DMS114 treated with DMSO at 0.1 percent for 48 hours (cell line): ENCODE measurements around the gene IFNA4.
"Not testable (repeated sequence)": the region's sequence is repeated elsewhere in the genome, so short reads cannot be mapped to it uniquely, and the experiment has no call there.

Experiments used
- DNase-seq: peaks from one replicate; lab custom pipeline; 2025; ENCODE audit not compliant: unreplicated experiment; lab: John Stamatoyannopoulos, UW

IFNA4 gene

DNA sequence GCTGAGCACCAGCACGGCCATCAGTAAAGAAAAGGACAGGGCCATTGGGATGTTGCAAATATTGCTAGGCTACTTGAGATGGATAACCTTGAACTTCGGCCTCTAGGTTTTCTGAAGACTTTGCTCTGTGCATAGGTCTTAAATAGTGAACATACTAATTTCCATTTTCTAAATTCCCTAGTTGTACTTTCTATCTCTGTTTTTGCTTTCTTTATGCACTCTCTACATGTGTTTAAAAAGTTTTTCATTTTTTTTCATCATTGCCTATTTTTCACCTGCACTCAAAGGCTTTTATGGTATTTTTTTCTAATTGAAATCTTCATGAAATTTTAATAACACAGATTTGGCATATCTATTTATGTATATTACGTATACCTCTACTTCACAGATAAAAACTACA, at the start of gene IFNA4:
Gene IFNA4, minus strand, starts transcription at position 101 of the 400 bp plus-strand sequence. Its CDS starts 56 bp downstream, at position 45.
- not testable (repeated sequence) for DNase-seq

GRCh38 chr9:21236360-21236714, 49.0 kb upstream of the IFNA4 start:
- DNase-seq, result not testable (repeated sequence)

DNA sequence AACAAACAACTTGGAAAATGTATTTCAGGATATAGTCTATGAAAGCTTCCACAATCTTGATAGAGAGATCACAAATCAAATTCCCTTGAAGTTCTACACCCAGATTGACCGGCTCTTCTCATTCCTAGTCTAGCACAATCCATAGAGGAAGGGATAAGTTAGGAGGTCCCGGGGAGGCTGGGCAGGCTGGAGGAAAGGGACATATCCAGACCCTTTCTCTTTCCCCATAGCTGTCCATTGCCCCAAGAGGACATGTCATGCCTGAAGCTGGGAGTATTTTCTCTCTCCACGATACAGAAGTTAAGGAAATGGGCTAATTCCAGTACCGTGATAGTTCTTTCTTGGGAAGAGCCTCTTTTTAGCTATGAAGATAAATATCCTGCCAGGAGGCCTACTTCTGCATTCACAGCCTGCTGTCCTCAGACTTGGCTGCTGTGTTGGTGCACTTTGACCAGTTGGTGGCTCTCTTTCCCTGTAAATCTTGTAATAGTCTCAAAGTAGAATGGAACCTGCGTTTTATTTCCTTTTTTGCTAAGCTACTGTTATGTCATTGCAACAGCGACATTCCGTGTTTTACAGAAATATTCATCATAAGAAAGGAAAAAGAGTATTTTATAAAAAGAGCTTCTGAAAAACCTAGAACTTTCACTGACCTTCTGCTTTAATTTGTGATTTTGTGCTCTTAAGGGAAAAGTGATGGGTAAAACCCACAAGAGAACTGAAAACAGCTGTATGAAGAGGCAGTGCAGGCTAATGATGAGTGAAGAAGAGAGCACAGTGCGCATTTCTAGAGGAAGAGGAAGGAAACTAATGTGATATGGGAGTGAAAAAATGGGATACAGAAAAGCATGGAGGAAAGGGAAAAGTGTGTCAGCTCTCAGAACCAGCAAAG, 48.3 kb upstream of the IFNA4 start:
- peak; percentile 21 for DNase-seq

DNA sequence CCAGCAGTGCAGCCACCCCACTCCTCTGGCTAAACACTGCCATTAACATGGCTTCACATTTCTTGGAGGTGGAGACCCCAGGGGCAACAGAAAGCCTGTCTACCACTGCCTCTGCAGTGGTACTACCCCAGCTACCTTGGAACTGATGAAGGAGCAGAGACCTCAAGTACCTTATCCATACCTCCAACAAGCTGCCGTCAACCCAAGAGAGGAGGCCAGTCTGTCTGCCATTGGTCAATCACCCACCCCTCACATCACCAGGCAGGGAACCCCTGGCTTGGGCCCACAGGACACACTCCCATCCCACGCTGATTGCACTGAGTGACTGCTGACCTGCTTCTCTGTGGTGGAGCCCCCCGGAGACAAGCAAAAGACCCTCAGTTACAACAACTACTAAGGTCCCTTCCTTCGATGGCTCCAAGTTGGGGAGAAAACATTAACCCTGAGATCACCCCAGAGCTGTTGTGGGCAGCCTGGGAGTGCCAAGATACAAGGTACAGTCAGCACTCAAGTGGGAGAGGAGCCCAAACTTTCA, 46.8 kb upstream of the IFNA4 start:
- no peak for DNase-seq

DNA sequence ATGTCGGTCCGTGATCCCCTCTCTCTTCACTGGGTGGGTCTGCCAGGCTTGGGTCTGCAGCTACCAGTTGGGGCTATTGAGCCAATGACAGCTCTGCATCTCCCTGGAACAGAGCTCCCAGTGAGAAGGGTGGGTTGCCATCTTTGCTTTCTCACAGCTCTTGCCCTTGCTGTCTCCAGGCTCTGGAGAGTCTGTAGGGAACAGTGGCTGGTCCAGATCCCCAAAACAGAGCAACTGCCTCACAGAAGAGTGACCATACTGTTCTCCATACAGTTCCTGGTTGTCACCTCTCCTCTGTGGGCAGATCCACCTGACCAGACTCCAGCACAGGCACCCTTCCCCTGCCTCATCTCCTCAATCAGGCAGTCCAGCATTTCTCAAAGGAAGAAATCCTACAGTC, 45.9 kb upstream of the IFNA4 start:
- no peak for DNase-seq

- no peak for DNase-seq
These were observed 40.7 kb upstream of the IFNA4 start, which contains the start of gene IFNA17 for GRCh38 chr9:21228122-21228521. Gene IFNA17, minus strand, starts transcription at chr9:21228222. Its CDS starts 49 bp downstream, at chr9:21228173.

DNA sequence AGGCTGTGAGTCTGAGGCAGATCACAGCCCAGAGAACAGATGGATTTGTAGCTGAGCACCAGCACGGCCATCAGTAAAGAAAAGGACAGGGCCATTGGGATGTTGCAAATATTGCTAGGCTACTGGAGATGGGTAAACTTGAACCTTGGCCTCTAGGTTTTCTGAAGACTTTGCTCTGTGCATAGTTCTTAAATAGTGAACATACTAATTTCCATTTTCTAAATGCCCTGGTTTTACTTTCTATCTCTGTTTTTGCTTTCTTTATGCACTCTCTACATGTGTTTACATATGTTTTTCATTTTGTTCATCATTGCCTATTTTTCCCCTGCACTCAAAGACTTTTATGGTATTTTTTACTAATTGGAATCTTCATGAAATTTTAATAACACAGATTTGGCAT, 29.8 kb upstream of the IFNA4 start, which contains the start of gene IFNA16:
Gene IFNA16, minus strand, starts transcription at position 101 of the 400 bp plus-strand sequence. Its CDS starts 6 bp downstream, at position 95.
- DNase-seq, result not testable (repeated sequence)

DNA sequence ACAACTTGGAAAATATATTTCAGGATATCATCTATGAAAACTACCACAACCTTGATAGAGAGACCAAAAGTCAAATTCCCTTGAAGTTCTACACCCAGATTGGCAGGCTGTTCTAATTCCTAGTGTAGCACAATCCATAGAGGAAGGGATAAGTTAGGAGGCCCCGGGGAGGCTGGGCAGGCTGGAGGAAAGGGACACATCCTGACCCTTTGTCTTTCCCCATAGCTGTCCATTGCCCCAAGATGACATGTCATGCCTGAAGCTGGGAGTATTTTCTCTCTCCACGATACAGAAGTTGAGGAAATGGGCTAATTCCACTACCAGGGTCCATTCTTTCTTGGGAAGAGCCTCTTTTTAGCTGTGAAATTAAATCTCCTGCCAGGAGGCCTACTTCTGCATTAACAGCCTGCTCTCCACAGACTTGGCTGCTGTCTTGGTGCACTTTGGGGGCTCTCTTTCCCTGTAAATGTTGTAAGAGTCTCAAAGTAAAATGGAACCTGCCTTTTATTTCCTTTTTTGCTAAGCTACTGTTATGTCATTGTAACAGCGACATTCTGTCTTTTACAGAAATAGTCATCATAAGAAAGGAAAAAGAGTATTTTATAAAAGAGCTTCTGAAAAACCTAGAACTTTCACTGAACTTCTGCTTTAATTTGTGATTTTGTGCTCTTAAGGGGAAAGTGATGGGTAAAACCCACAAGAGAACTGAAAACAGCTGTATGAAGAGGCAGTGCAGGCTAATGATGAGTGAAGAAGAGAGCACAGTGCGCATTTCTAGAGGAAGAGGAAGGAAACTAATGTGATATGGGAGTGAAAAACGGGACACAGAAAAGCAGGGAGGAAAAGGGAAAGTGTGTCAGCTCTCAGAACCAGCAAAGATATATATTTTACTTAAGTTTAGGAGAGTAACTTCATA, 26.3 kb upstream of the IFNA4 start:
- not testable (repeated sequence) for DNase-seq

DNA sequence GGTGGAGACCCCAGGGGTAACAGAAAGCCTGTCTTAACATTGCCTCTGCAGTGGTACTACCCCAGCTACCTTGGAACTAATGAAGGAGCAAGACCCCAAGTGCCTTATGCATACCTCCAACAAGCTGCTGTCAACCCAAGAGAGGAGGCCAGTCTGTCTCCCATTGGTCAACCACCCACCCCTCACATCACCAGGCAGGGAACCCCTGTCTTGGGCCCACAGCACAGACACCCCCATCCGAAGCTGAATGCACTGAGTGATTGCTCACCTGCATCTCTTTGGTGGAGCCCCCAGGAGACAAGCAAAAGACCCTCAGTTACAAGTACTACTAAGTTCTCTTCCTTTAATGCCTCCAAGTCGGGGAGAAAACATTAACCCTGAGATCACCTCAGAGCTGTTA, 24.8 kb upstream of the IFNA4 start:
- DNase-seq, result not testable (repeated sequence)

- not testable (repeated sequence) for DNase-seq
These were observed 23.4 kb upstream of the IFNA4 start for GRCh38 chr9:21210782-21211181.

DNA sequence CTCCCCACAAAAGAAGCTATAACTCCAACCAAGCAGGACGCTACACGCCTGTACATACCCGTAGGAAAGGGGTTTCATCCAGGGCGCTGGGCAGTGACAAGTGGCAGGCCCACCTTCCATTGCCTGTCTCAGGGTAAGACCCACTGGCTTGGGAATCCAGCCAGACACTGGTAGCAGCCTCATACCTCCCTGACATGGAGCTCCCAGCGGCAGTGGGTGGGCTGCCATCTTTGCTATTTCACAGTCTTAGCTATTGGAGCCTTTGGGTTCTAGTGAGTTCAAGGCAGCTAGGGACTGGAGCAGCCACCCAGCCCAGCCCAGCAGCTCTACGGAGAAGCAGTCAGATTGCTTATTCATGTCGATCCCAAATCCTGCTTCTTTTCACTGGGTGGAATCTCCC, 22.9 kb upstream of the IFNA4 start:
- DNase-seq, result no peak

GRCh38 chr9:21207043-21207442, 19.7 kb upstream of the IFNA4 start, which contains the start of gene IFNA10:
Gene IFNA10, minus strand, starts transcription at chr9:21207143. Its CDS starts 46 bp downstream, at chr9:21207097.
- not testable (repeated sequence) for DNase-seq

GRCh38 chr9:21205204-21205603, 17.8 kb upstream of the IFNA4 start:
- DNase-seq, result no peak

DNA sequence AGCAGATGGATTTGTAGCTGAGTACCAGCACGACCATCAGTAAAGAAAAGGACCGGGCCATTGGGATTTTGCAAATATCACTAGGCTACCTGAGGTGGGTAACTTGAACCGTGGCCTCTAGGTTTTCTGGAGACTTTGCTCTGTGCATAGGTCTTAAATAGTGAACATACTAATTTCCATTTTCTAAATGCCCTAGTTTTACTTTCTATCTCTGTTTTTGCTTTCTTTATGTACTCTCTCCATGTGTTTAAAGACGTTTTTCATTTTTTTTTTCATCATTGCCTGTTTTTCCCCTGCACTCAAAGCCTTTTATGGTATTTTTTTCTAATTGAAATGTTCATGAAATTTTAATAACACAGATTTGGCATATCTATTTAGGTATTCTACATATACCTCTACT, 14.7 kb upstream of the IFNA4 start, which contains the start of gene IFNA7:
Gene IFNA7, minus strand, starts transcription at position 101 of the 400 bp plus-strand sequence. Its CDS starts 40 bp downstream, at position 61.
- DNase-seq, result not testable (repeated sequence)

DNA sequence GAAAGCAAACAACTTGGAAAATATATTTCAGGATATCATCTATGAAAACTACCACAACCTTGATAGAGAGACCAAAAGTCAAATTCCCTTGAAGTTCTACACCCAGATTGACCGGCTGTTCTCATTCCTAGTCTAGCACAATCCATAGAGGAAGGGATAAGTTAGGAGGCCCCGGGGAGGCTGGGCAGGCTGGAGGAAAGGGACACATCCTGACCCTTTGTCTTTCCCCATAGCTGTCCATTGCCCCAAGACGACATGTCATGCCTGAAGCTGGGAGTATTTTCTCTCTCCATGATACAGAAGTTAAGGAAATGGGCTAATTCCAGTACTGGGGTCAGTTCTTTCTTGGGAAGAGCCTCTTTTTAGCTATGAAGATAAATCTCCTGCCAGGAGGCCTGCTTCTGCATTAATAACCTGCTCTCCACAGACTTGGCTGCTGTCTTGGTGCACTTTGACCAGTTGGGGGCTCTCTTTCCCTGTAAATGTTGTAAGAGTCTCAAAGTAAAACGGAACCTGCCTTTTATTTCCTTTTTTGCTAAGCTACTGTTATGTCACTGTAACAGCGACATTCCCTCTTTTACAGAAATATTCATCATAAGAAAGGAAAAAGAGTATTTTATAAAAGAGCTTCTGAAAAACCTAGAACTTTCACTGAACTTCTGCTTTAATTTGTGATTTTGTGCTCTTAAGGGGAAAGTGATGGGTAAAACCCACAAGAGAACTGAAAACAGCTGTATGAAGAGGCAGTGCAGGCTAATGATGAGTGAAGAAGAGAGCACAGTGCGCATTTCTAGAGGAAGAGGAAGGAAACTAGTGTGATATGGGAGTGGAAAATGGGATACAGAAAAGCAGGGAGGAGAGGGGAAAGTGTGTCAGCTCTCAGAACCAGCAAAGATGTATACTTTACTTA, 7.7 kb upstream of the IFNA4 start:
- not testable (repeated sequence) for DNase-seq

DNA sequence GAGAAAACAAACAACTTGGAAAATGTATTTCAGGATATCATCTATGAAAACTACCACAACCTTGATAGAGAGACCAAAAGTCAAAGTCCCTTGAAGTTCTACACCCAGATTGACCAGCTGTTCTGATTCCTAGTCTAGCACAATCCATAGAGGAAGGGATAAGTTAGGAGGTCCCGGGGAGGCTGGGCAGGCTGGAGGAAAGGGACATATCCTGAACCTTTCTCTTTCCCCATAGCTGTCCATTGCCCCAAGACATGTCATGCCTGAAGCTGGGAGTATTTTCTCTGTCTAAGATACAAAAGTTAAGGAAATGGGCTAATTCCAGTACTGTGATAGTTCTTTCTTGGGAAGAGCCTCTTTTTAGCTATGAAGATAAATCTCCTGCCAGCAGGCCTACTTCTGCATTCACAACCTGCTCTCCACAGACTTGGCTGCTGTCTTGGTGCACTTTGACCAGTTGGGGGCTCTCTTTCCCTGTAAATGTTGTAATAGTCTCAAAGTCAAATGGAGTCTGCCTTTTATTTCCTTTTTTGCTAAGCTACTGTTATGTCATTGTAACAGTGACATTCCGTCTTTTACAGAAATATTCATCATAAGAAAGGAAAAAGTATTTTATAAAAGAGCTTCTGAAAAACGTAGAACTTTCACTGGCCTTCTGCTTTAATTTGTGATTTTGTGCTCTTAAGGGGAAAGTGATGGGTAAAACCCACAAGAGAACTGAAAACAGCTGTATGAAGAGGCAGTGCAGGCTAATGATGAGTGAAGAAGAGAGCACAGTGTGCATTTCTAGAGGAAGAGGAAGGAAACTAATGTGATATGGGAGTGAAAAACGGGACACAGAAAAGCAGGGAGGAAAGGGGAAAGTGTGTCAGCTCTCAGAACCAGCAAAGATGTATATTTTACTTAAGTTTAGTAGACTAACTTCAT, 4.3 kb downstream of the IFNA4 start:
- DNase-seq, result not testable (repeated sequence)

DNA sequence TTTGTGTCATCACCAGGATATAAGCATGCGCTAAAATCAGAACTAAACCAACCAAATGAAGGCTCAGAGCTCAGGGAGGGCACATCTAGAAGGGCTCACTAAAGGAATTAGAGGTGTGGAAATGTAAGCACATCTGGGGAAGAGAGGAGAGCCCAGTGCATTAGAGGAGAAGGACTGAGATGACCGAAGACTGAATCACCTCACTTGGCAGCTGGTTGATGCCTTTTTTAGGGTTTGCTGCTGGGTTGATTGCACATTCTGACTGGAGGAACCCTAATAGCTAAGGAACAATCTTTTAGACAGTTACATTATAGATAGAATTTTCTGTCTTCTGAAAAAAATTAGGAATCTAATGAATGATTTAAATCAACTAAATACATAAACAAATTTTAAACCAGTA, 12.7 kb downstream of the IFNA4 start:
- no peak for DNase-seq

- no peak for DNase-seq
These were observed 15.2 kb downstream of the IFNA4 start for GRCh38 chr9:21172156-21172555.

- no peak for DNase-seq
These were observed 16.0 kb downstream of the IFNA4 start for GRCh38 chr9:21171351-21171750.
